SK-N-MC (cell line): ENCODE results near the gene KRT15.

ENCODE experiments used
- DNase-seq: peaks from one replicate; pipeline ENCODE4 v3.0.0-alpha.2; 2011; ENCODE audit warnings: low read depth, low spot score
- H3K27ac ChIP-seq: fragments of 200-600 bp; sonication (generic); 2 replicates; pipeline ENCODE4 v1.5.1; 2016; ENCODE audit warnings: mixed run types
- H3K36me3 ChIP-seq: fragments of 200-600 bp; sonication (generic); 2 replicates; pipeline ENCODE4 v1.6.1; 2017; ENCODE audit warnings: antibody characterized with exemption, low read length, mixed read lengths; ENCODE audit not compliant: insufficient read depth
- H3K4me3 ChIP-seq: fragments of 200-600 bp; sonication (generic); 2 replicates; pipeline ENCODE4 v1.5.1; 2016
- H3K9ac ChIP-seq: fragments of 200-600 bp; sonication (generic); 2 replicates; pipeline ENCODE4 v1.8.0; 2017; ENCODE audit warnings: mixed run types, mixed read lengths; ENCODE audit not compliant: insufficient read length
- H3K9me3 ChIP-seq: fragments of 200-600 bp; sonication (generic); 2 replicates; pipeline ENCODE4 v1.6.1; 2017; ENCODE audit warnings: low read depth, mild to moderate bottlenecking, antibody characterized with exemption, low read length, moderate library complexity, mixed read lengths
- EZH2 ChIP-seq: fragments of 200-600 bp; sonication (generic); IDR thresholded peaks from one replicate; pipeline ENCODE4 v1.6.1; 2017; ENCODE audit warnings: antibody characterized with exemption
- FOXP2 ChIP-seq: optimal IDR thresholded peaks from 2 replicates; pipeline ENCODE3; 2011; ENCODE audit warnings: mild to moderate bottlenecking, moderate library complexity; ENCODE audit not compliant: insufficient read depth; ENCODE audit errors: extremely low read length, control extremely low read depth
- POLR2AphosphoS5 ChIP-seq: IDR thresholded peaks from 2 replicates; pipeline ENCODE4 v1.6.1; 2012; ENCODE audit warnings: mild to moderate bottlenecking, low read depth, low read length, borderline replicate concordance

The KRT15 gene

GRCh38 chr17:41486316-41486715 is 32.4 kb downstream of the KRT15 start:
- no peak for TF ChIP-seq EZH2
- TF ChIP-seq POLR2AphosphoS5, result no peak
- no peak for TF ChIP-seq FOXP2
- no peaks in the 10 kb centered on the region for H3K9me3 ChIP-seq
- no peak for DNase-seq
- H3K36me3 ChIP-seq, result no peaks in the 10 kb centered on the region
- H3K27ac ChIP-seq, result no peak overlapping the region
- H3K9ac ChIP-seq, result no peak overlapping the region
- no peak overlapping the region for H3K4me3 ChIP-seq

DNA sequence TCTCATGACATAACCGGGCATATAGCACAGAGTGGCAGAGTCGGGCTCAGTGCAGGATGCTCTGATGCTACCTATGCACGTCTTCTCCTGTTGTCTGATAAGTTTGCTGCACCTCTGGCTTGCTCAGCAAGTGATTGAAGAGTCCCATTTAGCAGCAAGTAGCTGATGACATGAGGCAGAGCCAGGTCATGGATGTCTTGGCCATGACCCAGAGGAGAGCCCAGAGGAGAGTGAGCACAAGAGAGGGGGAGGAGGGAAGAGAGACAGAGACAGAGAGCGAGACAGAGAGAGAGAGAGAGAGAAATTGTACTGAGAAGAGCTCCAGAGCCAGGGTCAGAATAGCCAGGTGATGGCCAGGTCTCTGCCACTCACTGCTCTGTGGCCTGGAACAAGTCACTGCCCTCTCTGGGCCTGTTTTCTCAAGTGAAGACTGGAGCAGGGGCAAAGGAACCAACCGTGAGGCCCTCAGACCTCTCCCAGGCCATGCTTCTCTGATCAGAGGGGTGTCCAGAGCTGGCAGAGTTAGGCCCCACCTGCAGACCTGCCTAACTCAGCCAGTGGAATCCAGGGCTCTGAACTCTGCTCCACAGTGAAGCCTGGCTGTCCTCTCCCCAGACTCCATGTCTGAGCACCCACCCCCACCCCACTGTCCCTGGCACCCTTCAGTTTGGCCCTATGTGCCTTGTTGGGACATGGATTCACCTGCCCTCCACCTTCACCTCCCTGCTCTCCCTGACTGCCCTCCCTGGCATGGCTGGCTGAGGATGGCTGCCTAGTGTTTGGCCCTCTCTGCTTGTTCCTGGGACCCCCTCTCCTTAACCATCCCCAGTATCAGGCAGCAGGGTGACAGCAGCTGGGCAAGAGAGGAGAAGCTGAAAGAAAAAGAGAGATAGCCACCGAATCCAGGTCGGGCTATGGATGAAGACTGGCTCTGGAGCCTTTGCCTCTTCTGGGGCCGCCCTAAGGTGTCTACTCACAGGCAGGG is 33.5 kb downstream of the KRT15 start:
- Histone ChIP-seq H3K9me3 (no peaks in the 10 kb centered on the region), H3K27ac (no peak overlapping the region), H3K4me3 (no peak overlapping the region), H3K9ac (no peak overlapping the region), H3K36me3 (no peaks in the 10 kb centered on the region)
- no peak for DNase-seq
- TF ChIP-seq FOXP2 (no peak), EZH2 (no peak), POLR2AphosphoS5 (no peak)

DNA sequence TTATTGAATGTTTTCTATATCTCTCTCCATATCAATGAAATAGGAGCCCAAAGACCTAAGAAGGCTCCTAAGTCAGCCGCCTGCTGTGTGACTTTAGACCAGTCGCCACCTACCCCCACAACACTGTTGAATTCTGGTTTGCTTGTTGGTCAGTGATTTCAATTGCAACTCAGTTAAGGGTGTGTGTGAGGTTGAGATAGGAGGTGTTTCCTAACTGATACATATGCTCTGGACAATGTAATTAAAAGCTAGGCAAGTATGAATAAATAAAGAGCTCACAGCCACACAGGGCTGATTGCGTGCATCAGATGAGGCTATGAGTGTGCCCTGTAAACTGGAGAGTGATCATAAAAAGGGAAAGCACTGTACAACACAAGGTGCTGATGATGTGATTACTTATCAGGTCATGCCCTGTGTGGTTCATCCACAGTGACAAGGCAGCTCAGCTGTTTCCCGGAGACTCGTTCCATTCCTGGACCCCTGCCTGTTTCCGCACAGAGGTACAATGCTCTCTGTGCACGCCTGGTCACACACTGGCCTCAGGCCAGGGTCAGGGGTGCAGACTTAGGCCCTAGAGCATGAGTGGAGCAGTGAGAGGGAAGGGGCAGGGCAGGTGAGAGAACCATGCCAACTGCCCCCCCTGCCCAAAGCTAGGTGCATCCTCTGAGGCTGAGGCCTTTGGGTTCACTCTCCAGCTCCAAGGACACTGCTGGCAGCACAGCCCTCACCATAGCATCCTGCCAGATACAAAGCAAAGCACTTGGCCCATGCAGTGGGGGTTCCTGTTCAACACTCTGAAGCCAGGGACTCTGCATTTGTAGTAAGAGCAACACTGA is 34.5 kb downstream of the KRT15 start:
- DNase-seq, result no peak
- Histone ChIP-seq H3K4me3 (no peak overlapping the region), H3K9ac (no peak overlapping the region), H3K9me3 (no peaks in the 10 kb centered on the region), H3K36me3 (no peaks in the 10 kb centered on the region), H3K27ac (no peak overlapping the region)
- no peak for TF ChIP-seq EZH2
- TF ChIP-seq POLR2AphosphoS5, result no peak
- no peak for TF ChIP-seq FOXP2

DNA sequence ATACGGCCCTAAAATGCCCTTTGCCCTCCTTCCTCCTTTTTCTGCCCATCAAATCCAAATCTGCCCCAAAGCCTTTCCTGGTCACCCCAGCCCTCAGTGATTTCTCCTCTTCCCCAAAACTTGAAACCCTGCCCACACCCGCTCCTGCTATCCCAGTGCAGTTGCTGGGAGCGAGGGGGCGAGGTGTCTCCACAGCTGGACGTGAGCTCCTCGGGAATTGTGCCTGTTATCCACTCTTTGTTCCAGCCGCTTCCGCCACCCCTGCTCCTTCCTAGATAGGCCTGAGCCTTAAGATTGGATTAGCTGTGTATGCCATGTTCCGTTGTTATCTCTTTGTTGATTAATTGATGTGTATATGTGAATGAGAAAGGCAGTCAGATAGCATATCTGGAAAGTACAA is 35.2 kb downstream of the KRT15 start:
- DNase-seq, result no peak
- Histone ChIP-seq H3K4me3 (no peak overlapping the region), H3K27ac (no peak overlapping the region), H3K9ac (no peak overlapping the region), H3K9me3 (no peaks in the 10 kb centered on the region), H3K36me3 (no peaks in the 10 kb centered on the region)
- TF ChIP-seq POLR2AphosphoS5 (no peak), FOXP2 (no peak), EZH2 (no peak)

- H3K27ac ChIP-seq, result no peak within 1 kb of the TSS
- TF ChIP-seq FOXP2 (no peak), POLR2AphosphoS5 (no peak), EZH2 (no peak)
- H3K9me3 ChIP-seq, result no peaks in the 10 kb centered on the region
- H3K4me3 ChIP-seq, result no peak within 1 kb of the TSS
- no peak for DNase-seq
- H3K9ac ChIP-seq, result no peak within 1 kb of the TSS
- no peaks in the 10 kb centered on the region for H3K36me3 ChIP-seq
These were observed 37.7 kb downstream of the KRT15 start, which contains the start of gene KRT35 for GRCh38 chr17:41481036-41481435. TSS of gene KRT35 (minus strand) at chr17:41481151. CDS start at chr17:41481097, 54 bp downstream.

GRCh38 chr17:41480581-41480980 is 38.1 kb downstream of the KRT15 start:
- TF ChIP-seq FOXP2, result no peak
- TF ChIP-seq EZH2, result no peak
- TF ChIP-seq POLR2AphosphoS5, result no peak
- no peaks in the 10 kb centered on the region for H3K9me3 ChIP-seq
- no peak overlapping the region for H3K27ac ChIP-seq

DNA sequence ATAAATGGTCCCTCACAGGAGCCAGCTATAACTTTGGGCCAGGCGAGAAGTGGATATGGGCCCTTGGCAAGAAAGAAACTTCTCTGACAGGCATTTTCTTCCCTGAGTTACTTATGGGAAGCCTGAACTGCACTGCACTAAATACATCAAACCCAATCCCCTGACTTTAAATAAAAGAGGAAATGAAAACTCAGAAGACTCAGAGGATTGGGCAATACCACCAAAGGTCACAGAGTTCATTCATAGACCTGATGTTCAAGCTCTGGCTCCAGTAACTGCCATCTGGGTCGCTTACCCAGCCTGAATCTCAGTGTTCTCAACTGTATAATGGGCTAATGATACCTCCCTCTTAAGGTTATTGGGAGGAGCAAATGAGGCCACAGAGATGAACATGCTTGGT is 38.6 kb downstream of the KRT15 start:
- no peaks in the 10 kb centered on the region for H3K36me3 ChIP-seq
- no peak for DNase-seq
- H3K4me3 ChIP-seq, result no peak overlapping the region
- H3K27ac ChIP-seq, result no peak overlapping the region
- H3K9ac ChIP-seq, result no peak overlapping the region
- no peaks in the 10 kb centered on the region for H3K9me3 ChIP-seq
- TF ChIP-seq POLR2AphosphoS5, result no peak
- TF ChIP-seq FOXP2, result no peak
- no peak for TF ChIP-seq EZH2

More at GRCh38 chr17:41480581-41480980, 38.1 kb downstream of the KRT15 start:
- no peak overlapping the region for H3K9ac ChIP-seq
- no peaks in the 10 kb centered on the region for H3K36me3 ChIP-seq
- no peak overlapping the region for H3K4me3 ChIP-seq
- DNase-seq, result no peak

GRCh38 chr17:41478237-41478636 is 40.5 kb downstream of the KRT15 start:
- DNase-seq, result no peak
- Histone ChIP-seq H3K36me3 (no peaks in the 10 kb centered on the region), H3K9me3 (no peaks in the 10 kb centered on the region), H3K4me3 (no peak overlapping the region), H3K27ac (no peak overlapping the region), H3K9ac (no peak overlapping the region)
- no peak for TF ChIP-seq FOXP2
- TF ChIP-seq POLR2AphosphoS5, result no peak
- TF ChIP-seq EZH2, result no peak
